ENCODE measurements around the gene LMOD1. TPM values are rescaled to one million over a fixed set of nuclear protein-coding genes. Genes with fewer than 3 reads are reported as not detected.

The LMOD1 gene
- total and polyA plus RNA-seq, 2 donors from 2014 or later = 9.5 to 33.3 TPM

Small RNA genes within 50 kb of the gene (microRNA-seq; reads per million reads assigned to microRNA genes)
- gene MIR6739 = not detected

Other genes starting within 250 kb of the LMOD1 start
- 39.7 TPM for gene IPO9, start 117.4 kb downstream of the LMOD1 start, total RNA-seq
- gene IPO9, start 117.4 kb downstream of the LMOD1 start, polyA plus RNA-seq (ENCODE audit: insufficient read depth, low read depth, low replicate concordance) = 21.6 TPM
- 10.4 TPM for gene SHISA4, start 57.6 kb downstream of the LMOD1 start, total RNA-seq
- 37.6 TPM for gene SHISA4, start 57.6 kb downstream of the LMOD1 start, polyA plus RNA-seq (ENCODE audit: insufficient read depth, low read depth, low replicate concordance)
- gene TIMM17A, start 9.0 kb upstream of the LMOD1 start, total RNA-seq = 40.8 TPM
- gene TIMM17A, start 9.0 kb upstream of the LMOD1 start, polyA plus RNA-seq (ENCODE audit: insufficient read depth, low read depth, low replicate concordance) = 73.2 TPM
- 54.6 TPM for gene RNPEP, start 36.1 kb upstream of the LMOD1 start, total RNA-seq
- gene RNPEP, start 36.1 kb upstream of the LMOD1 start, polyA plus RNA-seq (ENCODE audit: insufficient read depth, low read depth, low replicate concordance) = 48.7 TPM
- gene ELF3, start 64.0 kb upstream of the LMOD1 start, total RNA-seq = 400 TPM
- gene ELF3, start 64.0 kb upstream of the LMOD1 start, polyA plus RNA-seq (ENCODE audit: insufficient read depth, low read depth, low replicate concordance) = 81.8 TPM
- gene GPR37L1, start 176.4 kb upstream of the LMOD1 start, total RNA-seq = 0.13 TPM
- not detected for gene GPR37L1, start 176.4 kb upstream of the LMOD1 start, polyA plus RNA-seq (ENCODE audit: insufficient read depth, low read depth, low replicate concordance)
- gene ARL8A, start 198.2 kb upstream of the LMOD1 start, total RNA-seq = 72.2 TPM
- 60.8 TPM for gene ARL8A, start 198.2 kb upstream of the LMOD1 start, polyA plus RNA-seq (ENCODE audit: insufficient read depth, low read depth, low replicate concordance)
- 5.5 TPM for gene PTPN7, start 214.1 kb upstream of the LMOD1 start, total RNA-seq
- gene PTPN7, start 214.1 kb upstream of the LMOD1 start, polyA plus RNA-seq (ENCODE audit: insufficient read depth, low read depth, low replicate concordance) = 3.5 TPM
- gene LGR6, start 247.3 kb upstream of the LMOD1 start, total RNA-seq = 4.1 TPM
- gene LGR6, start 247.3 kb upstream of the LMOD1 start, polyA plus RNA-seq (ENCODE audit: insufficient read depth, low read depth, low replicate concordance) = 1.8 TPM